HUES48 (cell line): ENCODE results near the gene DPY19L1.
"Not testable (repeated sequence)": the region's sequence is repeated elsewhere in the genome, so short reads cannot be mapped to it uniquely, and the experiment has no call there.

Source experiments
- H3K27ac ChIP-seq: one replicate; pipeline ENCODE4 v1.7.0; 2013; ENCODE audit warnings: low read depth, low read length, inconsistent platforms
- H3K27me3 ChIP-seq: 2 replicates; pipeline ENCODE4 v1.6.1; 2013; ENCODE audit warnings: mild to moderate bottlenecking, low read length; ENCODE audit not compliant: control insufficient read depth, insufficient read depth
- H3K36me3 ChIP-seq: 2 replicates; pipeline ENCODE4 v1.6.1; 2013; ENCODE audit warnings: low read length; ENCODE audit not compliant: control insufficient read depth, insufficient read depth
- H3K4me1 ChIP-seq: 2 replicates; pipeline ENCODE4 v1.6.1; 2013; ENCODE audit warnings: mild to moderate bottlenecking, low read length; ENCODE audit not compliant: control insufficient read depth, insufficient read depth
- H3K4me3 ChIP-seq: 2 replicates; pipeline ENCODE4 v1.5.1; 2013; ENCODE audit warnings: mild to moderate bottlenecking, low read depth, low read length
- H3K9ac ChIP-seq: 2 replicates; pipeline ENCODE4 v1.6.1; 2013; ENCODE audit warnings: mild to moderate bottlenecking, low read depth, low read length, moderate library complexity
- H3K9me3 ChIP-seq: 2 replicates; pipeline ENCODE4 v1.6.1; 2013; ENCODE audit warnings: low read length; ENCODE audit not compliant: control insufficient read depth, insufficient read depth

DPY19L1 gene

DNA sequence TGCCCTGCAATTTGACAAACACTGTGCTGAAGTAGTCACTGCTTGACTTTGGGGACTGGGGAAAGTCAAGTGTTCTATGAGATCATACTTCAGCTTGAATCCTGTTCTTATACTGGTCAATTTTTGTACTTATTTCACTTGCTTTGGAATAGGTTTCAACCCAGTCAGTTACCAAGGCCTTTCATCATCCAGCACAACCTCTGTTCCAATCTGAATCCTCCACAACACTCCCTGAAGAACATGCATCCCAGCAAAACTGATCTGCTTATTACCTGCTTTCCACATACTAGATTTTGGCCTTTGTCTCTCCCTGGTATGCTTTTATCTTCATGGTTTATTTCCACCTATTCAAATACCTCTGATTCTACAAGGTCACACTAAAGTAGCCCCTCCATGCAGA, 29.5 kb downstream of the DPY19L1 start:
- no peak overlapping the region for H3K9ac ChIP-seq
- H3K36me3 ChIP-seq: peaks cover 11% of the 10 kb centered on the region
- H3K4me3 ChIP-seq: no peak overlapping the region
- H3K27me3 ChIP-seq: no peaks in the 10 kb centered on the region
- H3K27ac ChIP-seq: no peak overlapping the region
- H3K9me3 ChIP-seq: no peaks in the 10 kb centered on the region
- H3K4me1 ChIP-seq: peaks cover 5% of the 10 kb centered on the region

DNA sequence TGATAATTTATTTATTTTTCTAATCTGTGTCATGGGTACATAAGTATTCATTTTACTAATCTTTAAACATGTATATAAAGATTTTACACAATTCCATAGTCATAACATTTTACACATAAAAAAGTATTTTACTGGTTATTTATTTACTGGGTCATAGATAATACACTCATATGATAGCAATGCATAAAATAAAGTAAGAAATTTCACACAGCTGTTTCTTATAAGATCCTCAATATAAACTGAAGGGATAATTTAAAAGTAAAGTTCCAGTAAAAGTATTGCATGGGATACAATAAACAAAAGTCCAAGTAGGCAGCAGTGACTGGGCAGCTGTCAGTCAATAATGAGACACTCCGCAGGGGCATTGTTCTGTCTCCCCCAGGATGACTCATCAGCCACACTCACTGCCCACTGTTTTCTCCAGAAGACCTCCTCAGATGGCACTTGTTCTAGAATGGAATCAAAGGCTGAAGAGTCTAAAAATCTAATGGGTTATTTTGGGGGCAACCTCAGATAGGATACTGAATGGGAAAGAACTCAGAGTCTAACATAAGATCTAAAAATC, 32.7 kb downstream of the DPY19L1 start:
- Histone ChIP-seq H3K27me3 (no peaks in the 10 kb centered on the region), H3K4me1 (peaks cover 5% of the 10 kb centered on the region), H3K9me3 (no peaks in the 10 kb centered on the region), H3K9ac (no peak overlapping the region), H3K36me3 (no peaks in the 10 kb centered on the region), H3K4me3 (no peak overlapping the region), H3K27ac (peak overlapping the region; percentile 75)

DNA sequence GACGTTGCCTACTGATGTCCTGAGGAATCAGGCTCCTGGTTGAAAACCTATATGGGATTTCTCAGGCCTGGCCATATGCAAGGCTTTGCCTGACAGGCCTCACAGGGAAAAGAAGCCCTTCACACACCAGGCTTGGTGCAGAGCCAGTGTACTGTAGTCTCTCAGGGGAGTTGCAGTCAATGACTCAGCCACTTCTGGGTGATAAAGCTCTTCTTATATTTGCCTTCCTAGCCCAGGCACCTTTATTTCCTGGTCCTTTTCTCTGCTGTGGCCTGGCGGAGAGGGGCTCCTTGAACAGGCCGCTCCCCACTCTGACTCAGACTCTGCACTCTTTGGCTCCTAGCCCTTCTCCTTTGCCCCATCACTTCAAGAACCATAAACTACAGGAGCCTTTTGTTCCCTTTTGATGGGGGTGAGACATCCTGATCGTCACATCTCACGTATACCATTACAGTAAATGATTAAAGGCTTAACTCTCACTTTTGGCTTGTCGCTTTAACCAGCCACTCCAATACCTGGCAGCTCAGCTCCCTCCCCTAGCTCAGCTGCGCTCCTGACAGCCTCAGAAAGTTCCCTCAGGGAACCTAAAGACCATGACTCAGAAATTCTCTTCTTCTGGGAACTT, 33.5 kb downstream of the DPY19L1 start:
- Histone ChIP-seq H3K4me1 (peaks cover 5% of the 10 kb centered on the region), H3K27me3 (no peaks in the 10 kb centered on the region), H3K4me3 (no peak overlapping the region), H3K9ac (no peak overlapping the region), H3K27ac (peak overlapping the region; percentile 75), H3K36me3 (no peaks in the 10 kb centered on the region), H3K9me3 (no peaks in the 10 kb centered on the region)

DNA sequence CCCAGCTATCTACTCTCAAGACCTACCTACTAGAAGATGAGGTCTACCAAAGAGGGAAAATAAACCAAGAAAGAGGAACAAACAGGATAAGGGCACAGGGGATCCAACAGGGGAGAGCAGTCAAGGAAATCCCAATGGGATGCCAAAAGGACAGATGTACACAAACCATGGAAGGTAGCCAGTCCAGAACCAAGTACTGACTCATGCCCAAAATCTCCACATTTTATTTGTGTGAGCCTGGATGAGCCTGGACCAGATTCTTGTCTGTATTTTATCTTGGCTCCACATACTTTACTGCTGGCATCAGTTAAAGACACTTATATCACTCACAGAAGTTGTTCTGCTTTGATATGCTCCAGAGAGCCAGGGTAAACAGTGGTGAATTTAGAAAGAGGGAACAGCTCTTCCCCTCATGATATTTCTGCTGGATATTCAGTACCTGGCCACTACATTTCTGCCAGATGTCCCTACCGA, 34.1 kb downstream of the DPY19L1 start:
- not testable (repeated sequence) for H3K36me3 ChIP-seq, H3K4me3 ChIP-seq, H3K9ac ChIP-seq, H3K27me3 ChIP-seq, H3K9me3 ChIP-seq, H3K4me1 ChIP-seq
- H3K27ac ChIP-seq: peak overlapping the region; percentile 75

- H3K4me1 ChIP-seq, H3K36me3 ChIP-seq, H3K4me3 ChIP-seq, H3K27me3 ChIP-seq, H3K9ac ChIP-seq, H3K27ac ChIP-seq, H3K9me3 ChIP-seq: not testable (repeated sequence)
These were observed 39.0 kb downstream of the DPY19L1 start for GRCh38 chr7:34998335-34998734.

- not testable (repeated sequence) for H3K27me3 ChIP-seq, H3K9ac ChIP-seq, H3K36me3 ChIP-seq, H3K4me1 ChIP-seq, H3K27ac ChIP-seq, H3K9me3 ChIP-seq, H3K4me3 ChIP-seq
These were observed 40.7 kb downstream of the DPY19L1 start for GRCh38 chr7:34996423-34997090.

GRCh38 chr7:34995757-34996156, 41.5 kb downstream of the DPY19L1 start:
- no peaks in the 10 kb centered on the region for H3K4me1 ChIP-seq
- H3K9ac ChIP-seq: no peak overlapping the region
- H3K36me3 ChIP-seq: no peaks in the 10 kb centered on the region
- no peaks in the 10 kb centered on the region for H3K9me3 ChIP-seq
- no peaks in the 10 kb centered on the region for H3K27me3 ChIP-seq
- H3K4me3 ChIP-seq: no peak overlapping the region
- no peak overlapping the region for H3K27ac ChIP-seq

GRCh38 chr7:34991938-34992840, 45.1 kb downstream of the DPY19L1 start:
- Histone ChIP-seq H3K9me3 (no peaks in the 10 kb centered on the region), H3K9ac (no peak overlapping the region), H3K27ac (no peak overlapping the region), H3K36me3 (no peaks in the 10 kb centered on the region), H3K4me3 (no peak overlapping the region), H3K27me3 (no peaks in the 10 kb centered on the region), H3K4me1 (peaks cover 4% of the 10 kb centered on the region; the same call in 1 of the 2 replicates)

GRCh38 chr7:34988442-34989125, 48.7 kb downstream of the DPY19L1 start:
- not testable (repeated sequence) for H3K4me1 ChIP-seq, H3K27ac ChIP-seq

DNA sequence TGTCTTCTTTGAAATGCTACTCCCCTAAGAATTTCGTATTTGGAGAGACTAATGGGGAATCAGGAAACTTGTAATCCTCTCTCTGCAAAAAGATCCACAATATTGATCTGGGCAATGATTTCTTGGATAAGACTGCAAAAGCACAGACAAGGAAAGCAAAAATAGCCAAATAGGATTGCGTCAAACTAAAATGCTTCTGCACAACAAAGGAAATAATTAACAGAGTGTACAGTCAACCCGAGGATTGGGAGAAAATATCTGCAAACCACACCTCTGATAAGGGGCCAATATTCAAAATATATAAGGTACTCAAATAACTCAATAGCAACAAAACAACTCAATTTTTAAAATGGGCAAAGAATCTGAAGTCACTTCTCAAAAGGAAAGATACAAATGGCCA, 52.1 kb downstream of the DPY19L1 start:
- not testable (repeated sequence) for H3K4me1 ChIP-seq, H3K36me3 ChIP-seq, H3K9ac ChIP-seq, H3K4me3 ChIP-seq, H3K9me3 ChIP-seq, H3K27ac ChIP-seq, H3K27me3 ChIP-seq

More at GRCh38 chr7:34988442-34989125, 48.7 kb downstream of the DPY19L1 start:
- not testable (repeated sequence) for H3K9me3 ChIP-seq, H3K27me3 ChIP-seq, H3K4me3 ChIP-seq, H3K9ac ChIP-seq, H3K36me3 ChIP-seq
